ENCODE measurements around the gene BLCAP. TPM values are rescaled to one million over a fixed set of nuclear protein-coding genes. Genes with fewer than 3 reads are reported as not detected.
"Not testable (repeated sequence)": the region's sequence is repeated elsewhere in the genome, so short reads cannot be mapped to it uniquely, and the experiment has no call there.

BLCAP gene, protein sequence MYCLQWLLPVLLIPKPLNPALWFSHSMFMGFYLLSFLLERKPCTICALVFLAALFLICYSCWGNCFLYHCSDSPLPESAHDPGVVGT
- 172 and 191 TPM in 2 replicates for total RNA-seq (2014; rRNA removed; shearing (Covaris generic))

DNA sequence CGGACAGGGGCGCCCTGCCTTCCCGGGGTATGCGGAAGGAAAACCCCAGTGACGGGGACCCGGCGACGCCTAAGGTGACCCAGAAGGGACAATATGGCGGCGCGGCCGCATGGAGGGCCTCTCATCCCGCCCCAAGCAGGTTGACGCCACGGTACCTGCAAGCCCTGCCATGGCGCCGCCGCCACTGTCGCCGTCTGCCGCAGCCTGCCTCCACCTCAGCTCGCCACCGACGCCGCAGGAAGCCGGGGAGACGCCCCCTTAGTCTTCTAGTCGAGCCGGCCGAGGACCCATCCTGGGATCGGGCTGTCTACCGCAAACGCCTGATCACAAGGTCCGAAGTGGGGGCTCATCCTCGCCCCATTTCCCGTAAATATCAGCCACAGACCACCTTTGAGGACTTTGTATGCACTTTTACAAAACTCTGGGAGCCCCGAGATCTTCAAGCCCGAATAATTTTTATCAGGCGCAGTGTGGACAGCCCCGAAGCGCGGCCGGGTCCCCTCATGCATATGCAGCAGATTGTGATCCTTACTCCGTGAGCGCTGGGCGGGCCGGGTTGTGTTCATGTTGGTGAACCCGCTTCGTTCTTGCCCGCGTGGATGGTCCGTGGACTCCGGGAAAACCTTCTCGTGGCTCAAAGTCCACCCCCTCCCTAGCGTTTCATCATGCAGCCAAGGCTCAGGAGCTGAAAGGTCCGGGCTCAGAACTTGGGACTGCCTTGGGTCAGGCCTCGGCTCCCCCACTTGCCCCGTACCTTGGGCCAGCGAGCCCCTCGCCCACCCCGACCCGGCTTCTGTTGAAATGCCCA lies at the start of gene BLCAP:
Gene BLCAP, minus strand, starts transcription at position 239 of the 808 bp plus-strand sequence. CDS start 8,702 bp downstream, outside the sequence.
- Histone ChIP-seq H3K4me3 (peak within 1 kb of the TSS; percentile 99), H3K27ac (peak within 1 kb of the TSS; percentile 99)
- DNase-seq, result peak; percentile 97

DNA sequence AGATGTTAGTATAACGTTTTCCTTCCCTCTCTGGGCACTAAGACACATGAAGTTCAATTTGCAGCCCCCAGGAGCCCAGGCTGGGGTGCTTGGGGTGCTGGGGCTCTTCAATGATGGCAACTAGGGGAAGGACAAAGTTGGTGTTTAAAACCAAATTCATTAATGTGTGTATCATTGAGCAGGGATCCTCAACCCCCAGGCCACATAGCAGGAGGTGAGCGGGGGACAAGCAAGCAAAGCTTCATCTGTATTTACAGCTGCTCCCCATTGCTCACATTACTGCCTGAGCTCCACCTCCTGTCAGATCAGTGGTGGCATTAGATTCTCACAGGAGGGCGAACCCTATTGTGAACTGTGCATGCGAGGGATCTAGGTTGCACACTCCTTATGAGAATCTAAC lies 49.8 kb upstream of the BLCAP start:
- H3K4me1 ChIP-seq, H3K27ac ChIP-seq, H3K4me3 ChIP-seq: not testable (repeated sequence)

More for the DNA sequence above, at the start of gene BLCAP:
- H3K36me3 ChIP-seq, result peaks cover 8% of the 10 kb centered on the region
- H3K9me3 ChIP-seq (replicated peaks), result no peaks in the 10 kb centered on the region
- H3K27me3 ChIP-seq, result no peaks in the 10 kb centered on the region
- peaks cover 23% of the 10 kb centered on the region for H3K4me1 ChIP-seq

DNA sequence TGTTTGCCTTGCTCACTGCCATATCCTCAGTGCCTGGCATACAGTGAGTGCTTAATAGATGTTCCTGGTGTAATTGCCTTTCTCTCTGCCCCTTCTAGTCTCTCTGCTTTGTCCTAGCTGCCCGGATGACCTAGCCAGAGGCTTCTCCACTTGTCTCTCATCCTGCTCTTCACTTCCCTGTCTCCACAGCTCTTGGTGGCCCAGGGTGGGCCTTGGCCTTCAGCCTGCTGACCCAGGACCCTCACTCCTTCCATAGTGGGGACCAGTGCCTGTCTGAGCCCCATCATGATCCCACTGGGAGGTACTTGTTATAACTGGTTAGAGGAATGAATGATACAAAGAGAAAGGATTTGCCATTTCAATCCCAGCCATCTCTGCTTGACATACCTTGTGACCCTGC lies 49.2 kb upstream of the BLCAP start:
- H3K9me3 ChIP-seq (replicated peaks), result no peaks in the 10 kb centered on the region
- H3K4me3 ChIP-seq, result no peak overlapping the region
- no peaks in the 10 kb centered on the region for H3K36me3 ChIP-seq
- no peaks in the 10 kb centered on the region for H3K27me3 ChIP-seq
- DNase-seq, result no peak
- no peak overlapping the region for H3K27ac ChIP-seq
- H3K4me1 ChIP-seq, result no peaks in the 10 kb centered on the region

More for the DNA sequence above, 49.8 kb upstream of the BLCAP start:
- H3K27me3 ChIP-seq; H3K9me3 ChIP-seq (replicated peaks); H3K36me3 ChIP-seq: not testable (repeated sequence)
- peak; percentile 46 to 54 for DNase-seq

DNA sequence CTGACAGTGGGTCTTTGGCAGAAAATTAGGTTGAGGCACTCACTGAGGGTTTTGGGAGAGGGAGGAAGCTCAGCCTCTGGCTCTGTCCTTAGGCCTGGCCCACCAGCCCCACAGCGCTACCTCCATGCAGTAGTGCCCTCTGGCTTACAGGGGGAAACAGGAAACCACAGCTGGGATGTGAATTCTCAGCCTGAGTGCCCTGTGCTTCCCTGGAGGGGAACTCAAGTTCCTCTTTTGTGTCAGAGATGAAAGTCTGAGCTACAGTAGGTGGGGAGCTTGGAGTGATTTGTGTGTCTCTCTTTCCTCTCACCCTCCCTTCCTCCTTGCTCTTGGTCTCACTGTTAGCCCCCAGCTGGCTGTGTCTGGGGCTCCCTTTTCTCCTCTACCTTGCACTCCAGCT lies 48.2 kb upstream of the BLCAP start:
- Histone ChIP-seq H3K9me3 (replicated peaks) (no peaks in the 10 kb centered on the region), H3K27me3 (no peaks in the 10 kb centered on the region), H3K4me3 (no peak overlapping the region)

DNA sequence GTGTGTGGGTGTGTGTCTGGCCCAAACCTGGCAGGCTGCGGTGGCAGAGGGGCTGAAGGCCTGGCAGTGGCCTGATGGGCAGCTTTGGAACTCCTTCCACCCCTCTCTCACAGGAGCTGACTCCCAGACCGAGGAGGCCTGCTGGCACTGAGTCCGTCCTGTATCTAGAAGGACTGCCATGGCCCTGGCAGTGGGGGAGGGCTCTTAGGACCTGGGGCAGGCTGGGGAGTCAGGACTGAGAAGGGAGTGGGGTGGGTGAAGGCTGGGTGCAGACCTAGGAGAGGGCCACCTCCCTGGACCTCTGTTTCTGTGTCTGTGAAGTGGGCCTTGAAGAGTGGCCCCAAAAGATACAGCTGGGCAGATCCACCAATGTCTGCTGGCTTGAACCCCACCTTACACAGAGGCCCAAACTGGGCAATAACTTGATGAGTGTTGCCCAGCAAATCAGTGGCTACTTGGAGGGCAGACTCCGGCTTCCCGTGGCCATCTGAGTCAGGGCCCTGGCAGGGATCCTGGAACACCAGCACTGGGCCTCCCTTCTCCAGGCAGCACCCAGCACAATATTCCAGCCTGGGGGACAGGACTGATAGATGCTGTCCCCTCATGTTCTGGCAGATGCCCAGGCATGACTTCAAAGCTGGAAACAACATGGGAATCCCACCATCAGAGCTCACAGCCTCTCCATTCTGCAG lies 46.7 kb upstream of the BLCAP start:
- no peaks in the 10 kb centered on the region for H3K4me1 ChIP-seq
- no peak for DNase-seq
- no peak overlapping the region for H3K4me3 ChIP-seq
- no peaks in the 10 kb centered on the region for H3K9me3 ChIP-seq (replicated peaks)
- no peak overlapping the region for H3K27ac ChIP-seq
- H3K36me3 ChIP-seq, result no peaks in the 10 kb centered on the region
- H3K27me3 ChIP-seq, result no peaks in the 10 kb centered on the region

More for the DNA sequence above, 48.2 kb upstream of the BLCAP start:
- H3K36me3 ChIP-seq, result no peaks in the 10 kb centered on the region
- peak in 1 of 2 experiments; percentile 50 for DNase-seq
- no peaks in the 10 kb centered on the region for H3K4me1 ChIP-seq
- no peak overlapping the region for H3K27ac ChIP-seq

DNA sequence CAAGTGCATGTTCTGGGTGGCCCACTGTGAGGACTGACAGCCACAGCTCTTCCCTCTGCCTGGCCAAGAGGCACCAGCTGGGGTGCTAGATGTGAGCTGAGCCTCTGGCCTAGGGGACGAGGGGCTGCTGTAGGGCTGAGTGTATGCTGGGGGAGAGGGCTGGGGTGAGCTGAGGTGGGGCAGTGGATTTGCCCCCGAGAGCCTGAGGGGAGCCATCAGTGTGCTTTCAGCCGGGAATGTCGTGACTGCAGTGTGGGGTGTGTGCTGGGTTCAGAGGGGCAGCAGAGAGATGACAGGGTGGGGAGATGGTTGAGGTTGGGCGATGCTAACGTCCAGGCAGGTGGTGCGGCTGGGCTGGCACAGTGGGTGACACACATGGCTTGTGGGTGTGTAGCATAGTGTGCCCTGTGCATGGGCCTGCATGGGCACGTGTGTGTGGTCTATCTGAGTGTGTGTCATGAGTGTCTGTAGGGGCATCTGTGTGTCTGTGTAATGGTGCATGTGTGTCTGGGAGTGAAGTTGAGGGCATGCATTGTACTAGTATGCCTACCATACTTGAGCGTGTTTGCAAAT lies 46.0 kb upstream of the BLCAP start:
- no peaks in the 10 kb centered on the region for H3K36me3 ChIP-seq
- no peaks in the 10 kb centered on the region for H3K4me1 ChIP-seq
- DNase-seq, result no peak
- no peaks in the 10 kb centered on the region for H3K9me3 ChIP-seq (replicated peaks)
- no peak overlapping the region for H3K4me3 ChIP-seq
- no peak overlapping the region for H3K27ac ChIP-seq
- H3K27me3 ChIP-seq, result no peaks in the 10 kb centered on the region

DNA sequence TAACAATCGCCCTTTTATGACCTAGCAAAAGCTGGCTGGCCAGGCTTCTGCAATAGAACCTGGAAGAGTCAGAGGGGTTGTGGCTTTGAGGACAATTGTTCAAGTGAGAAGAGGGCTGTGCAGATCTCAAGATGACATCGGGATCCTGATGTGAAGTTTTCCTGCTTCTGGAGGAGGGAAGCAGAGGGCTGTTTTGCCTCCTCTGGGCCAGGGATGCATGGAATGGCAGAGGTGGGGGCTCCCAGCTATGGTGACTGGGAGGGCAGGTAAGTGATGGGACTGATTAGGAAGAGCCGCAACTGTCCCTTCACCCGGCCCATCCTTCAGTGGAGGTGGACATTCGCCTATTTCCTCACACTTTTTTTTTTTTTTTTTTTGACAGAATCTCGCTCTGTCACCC lies 43.4 kb upstream of the BLCAP start:
- no peak for DNase-seq
- no peaks in the 10 kb centered on the region for H3K9me3 ChIP-seq (replicated peaks)
- no peak overlapping the region for H3K4me3 ChIP-seq
- H3K27ac ChIP-seq, result no peak overlapping the region
- H3K36me3 ChIP-seq, result no peaks in the 10 kb centered on the region
- H3K4me1 ChIP-seq, result peaks cover 23% of the 10 kb centered on the region
- no peaks in the 10 kb centered on the region for H3K27me3 ChIP-seq

DNA sequence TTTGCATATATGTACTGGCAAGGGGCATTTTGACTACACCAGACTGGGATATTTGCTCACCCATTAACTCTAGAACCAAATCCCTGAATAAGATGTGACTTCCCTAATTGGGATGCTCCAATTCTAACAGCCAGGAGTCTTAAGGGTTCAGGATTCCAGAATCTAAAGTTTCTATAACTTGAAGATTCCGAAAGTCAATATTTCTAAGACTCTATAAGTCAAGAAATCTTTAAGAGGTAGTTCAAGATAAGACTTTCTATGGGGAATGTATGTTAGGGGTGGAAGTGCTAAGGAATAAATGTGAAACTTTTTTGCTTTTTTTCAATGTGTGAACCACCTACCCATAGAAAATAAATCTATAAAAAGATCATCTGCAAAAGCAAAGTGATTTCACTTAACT lies 42.7 kb upstream of the BLCAP start:
- H3K36me3 ChIP-seq, result no peaks in the 10 kb centered on the region
- no peaks in the 10 kb centered on the region for H3K9me3 ChIP-seq (replicated peaks)
- H3K4me3 ChIP-seq, result no peak overlapping the region
- H3K27me3 ChIP-seq, result no peaks in the 10 kb centered on the region
- no peak overlapping the region for H3K27ac ChIP-seq
- no peak for DNase-seq
- H3K4me1 ChIP-seq, result peaks cover 30% of the 10 kb centered on the region

DNA sequence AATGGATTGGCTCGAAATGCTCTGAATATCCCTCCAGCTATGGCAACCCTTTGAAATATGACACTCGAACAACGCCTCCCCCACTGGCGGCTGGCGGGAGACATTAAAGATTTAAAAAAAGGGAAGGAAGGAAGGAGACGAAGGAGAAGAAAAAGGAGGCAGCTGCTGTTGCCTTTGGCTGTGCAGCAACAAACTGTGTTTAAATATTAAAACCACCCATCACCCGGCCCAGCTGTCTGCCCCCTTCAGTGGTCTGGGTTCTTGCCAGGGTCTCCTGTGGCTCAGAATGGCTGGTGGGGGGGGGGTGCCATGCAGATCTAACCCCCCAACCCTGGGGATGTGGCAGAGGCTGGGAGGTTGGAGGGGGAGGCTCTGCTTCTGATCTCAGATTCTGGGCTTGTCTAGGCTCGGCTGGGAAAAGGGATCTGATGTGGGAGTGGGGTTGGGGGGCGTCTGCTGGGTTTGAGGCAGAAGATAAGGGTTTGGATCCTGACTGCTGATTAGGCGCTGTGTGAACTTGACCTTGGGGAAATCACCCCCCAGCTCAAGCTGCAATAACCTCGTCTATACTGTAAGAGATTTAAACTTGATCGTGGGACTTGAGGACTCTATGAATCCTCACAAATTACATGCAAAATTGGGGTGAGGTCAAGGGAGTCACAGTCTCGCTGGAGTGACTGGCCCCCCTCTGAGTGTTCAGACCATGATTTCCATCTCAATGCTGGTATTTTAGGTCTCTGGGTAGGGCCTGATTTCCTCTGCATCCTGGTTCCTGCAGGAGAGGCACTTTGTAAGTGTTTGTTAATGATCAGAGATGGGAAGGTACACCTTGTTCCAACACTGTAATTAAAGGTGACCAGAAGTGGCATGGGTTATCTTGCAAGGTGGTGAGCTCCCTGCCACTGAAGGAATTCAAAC lies 40.3 kb upstream of the BLCAP start:
- H3K4me1 ChIP-seq, result peaks cover 37% of the 10 kb centered on the region
- H3K4me3 ChIP-seq, result peak overlapping the region; percentile 22
- DNase-seq, result peak; percentile 93 to 94
- no peaks in the 10 kb centered on the region for H3K36me3 ChIP-seq
- H3K27me3 ChIP-seq, result 0 out of 2 replicates have a peak, but pooled peaks cover 4% of the 10 kb centered on the region
- H3K9me3 ChIP-seq (replicated peaks), result no peaks in the 10 kb centered on the region
- H3K27ac ChIP-seq, result peak overlapping the region; percentile 26; the same call in 1 of the 2 replicates

DNA sequence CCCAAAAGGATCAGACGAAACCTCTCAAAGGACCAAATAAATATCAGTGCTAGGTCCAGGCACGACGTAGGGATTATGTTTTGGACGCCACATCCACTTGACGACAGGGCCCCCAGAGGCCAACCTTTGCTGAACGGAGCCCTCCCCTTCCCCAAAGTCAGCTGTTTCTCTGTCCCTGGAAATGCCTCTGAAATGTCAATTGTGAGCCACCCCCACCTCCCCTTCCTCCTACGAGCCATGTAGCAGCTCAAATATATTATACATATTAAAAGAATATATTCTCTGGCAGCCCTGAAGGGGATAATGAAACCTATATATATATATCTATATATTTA lies 39.6 kb upstream of the BLCAP start:
- H3K36me3 ChIP-seq, result no peaks in the 10 kb centered on the region
- peak overlapping the region; percentile 22 for H3K4me3 ChIP-seq
- H3K27ac ChIP-seq, result peak overlapping the region; percentile 26; the same call in 1 of the 2 replicates
- peaks cover 37% of the 10 kb centered on the region for H3K4me1 ChIP-seq
- H3K27me3 ChIP-seq, result 0 out of 2 replicates have a peak, but pooled peaks cover 4% of the 10 kb centered on the region
- DNase-seq, result peak; percentile 75 to 76
- no peaks in the 10 kb centered on the region for H3K9me3 ChIP-seq (replicated peaks)

DNA sequence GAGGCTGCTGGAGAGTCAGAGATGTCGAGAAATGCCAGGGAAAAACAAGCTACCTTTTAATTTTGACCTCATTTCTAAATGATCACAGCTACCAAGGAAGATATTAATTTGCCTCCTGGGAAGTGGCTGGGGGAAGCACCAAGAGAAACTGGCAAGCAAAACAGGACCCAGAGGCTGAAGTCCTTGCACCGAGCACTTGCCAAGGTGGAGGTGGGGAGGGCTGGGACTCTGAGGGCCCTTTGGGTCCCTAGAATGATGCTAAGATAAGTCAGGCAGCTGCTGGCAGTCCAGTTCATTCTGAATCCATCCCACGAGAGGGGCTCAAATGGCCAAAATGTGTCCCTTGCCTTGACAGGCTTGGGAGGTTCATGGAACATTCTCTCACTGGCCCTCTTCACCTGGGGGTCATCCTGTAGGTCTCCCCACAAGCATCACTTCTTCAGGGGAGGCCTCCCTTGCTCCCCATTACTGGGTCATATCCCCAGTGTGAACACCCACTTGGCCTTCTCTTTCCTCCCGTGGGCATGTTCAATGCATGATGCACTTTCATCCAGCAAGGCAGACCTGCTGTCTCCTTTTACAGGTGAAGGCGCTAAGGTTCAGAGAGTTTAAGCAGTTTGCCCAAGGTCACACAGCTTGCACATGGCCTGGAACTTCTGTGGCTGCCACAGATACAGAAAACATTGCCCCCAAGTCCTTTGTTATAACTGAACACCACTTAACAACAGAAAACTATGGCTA lies 39.1 kb upstream of the BLCAP start:
- Histone ChIP-seq H3K4me1 (peaks cover 37% of the 10 kb centered on the region), H3K27ac (peak overlapping the region; percentile 26; the same call in 1 of the 2 replicates), H3K9me3 (replicated peaks) (no peaks in the 10 kb centered on the region), H3K4me3 (peak overlapping the region; percentile 22), H3K36me3 (no peaks in the 10 kb centered on the region), H3K27me3 (0 out of 2 replicates have a peak, but pooled peaks cover 4% of the 10 kb centered on the region)
- peak in 1 of 2 experiments; percentile 34 for DNase-seq

DNA sequence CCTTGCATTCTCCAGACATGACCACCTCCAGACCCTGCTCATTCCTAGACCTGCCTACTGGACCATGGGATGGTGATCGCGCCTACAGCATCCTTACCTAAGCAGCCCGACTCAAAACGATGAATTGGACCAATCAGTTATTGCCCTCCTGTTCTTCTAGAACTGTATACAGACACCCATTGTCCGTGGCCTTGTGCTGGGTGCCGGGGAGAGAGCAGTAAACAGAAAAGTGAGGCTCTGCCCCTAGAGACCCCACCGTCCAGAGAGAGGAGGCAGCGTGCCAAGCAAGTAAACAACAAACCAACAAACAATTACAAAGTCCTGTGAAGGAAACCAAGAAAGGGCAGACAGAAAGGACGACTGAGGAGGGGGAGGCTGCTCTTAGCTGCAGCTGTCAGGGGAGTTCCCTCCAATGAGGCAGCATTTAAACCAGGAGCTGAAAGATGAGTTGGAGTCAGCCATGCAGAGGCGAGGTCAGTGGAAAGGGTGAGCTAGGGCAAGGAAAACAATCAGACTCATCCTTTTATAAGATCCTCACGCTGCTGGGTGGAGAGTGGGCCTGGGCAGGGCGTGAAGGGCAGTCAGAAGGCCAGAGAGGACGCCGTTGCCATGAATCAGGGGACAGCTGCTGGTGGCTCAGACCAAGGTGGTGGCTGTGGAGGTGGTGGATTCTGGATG lies 37.6 kb upstream of the BLCAP start:
- H3K27me3 ChIP-seq, result 0 out of 2 replicates have a peak, but pooled peaks cover 4% of the 10 kb centered on the region

More for the DNA sequence above, 37.6 kb upstream of the BLCAP start:
- no peaks in the 10 kb centered on the region for H3K36me3 ChIP-seq
- no peak overlapping the region; the same call in 1 of the 2 replicates for H3K27ac ChIP-seq
- DNase-seq, result peak; percentile 72 to 85
- peaks cover 37% of the 10 kb centered on the region for H3K4me1 ChIP-seq
- no peak overlapping the region for H3K4me3 ChIP-seq
- no peaks in the 10 kb centered on the region for H3K9me3 ChIP-seq (replicated peaks)

Measured in SJCRH30 (cell line).